Bone marrow (tissue), 2 donors: ENCODE results near the gene ADAMTS7.
"Not testable (repeated sequence)": the region's sequence is repeated elsewhere in the genome, so short reads cannot be mapped to it uniquely, and the experiment has no call there.

Experiments used
- DNase-seq, 2 donors: peaks; one replicate each; lab custom pipeline; 2025; lab: John Stamatoyannopoulos, UW

Gene ADAMTS7

DNA sequence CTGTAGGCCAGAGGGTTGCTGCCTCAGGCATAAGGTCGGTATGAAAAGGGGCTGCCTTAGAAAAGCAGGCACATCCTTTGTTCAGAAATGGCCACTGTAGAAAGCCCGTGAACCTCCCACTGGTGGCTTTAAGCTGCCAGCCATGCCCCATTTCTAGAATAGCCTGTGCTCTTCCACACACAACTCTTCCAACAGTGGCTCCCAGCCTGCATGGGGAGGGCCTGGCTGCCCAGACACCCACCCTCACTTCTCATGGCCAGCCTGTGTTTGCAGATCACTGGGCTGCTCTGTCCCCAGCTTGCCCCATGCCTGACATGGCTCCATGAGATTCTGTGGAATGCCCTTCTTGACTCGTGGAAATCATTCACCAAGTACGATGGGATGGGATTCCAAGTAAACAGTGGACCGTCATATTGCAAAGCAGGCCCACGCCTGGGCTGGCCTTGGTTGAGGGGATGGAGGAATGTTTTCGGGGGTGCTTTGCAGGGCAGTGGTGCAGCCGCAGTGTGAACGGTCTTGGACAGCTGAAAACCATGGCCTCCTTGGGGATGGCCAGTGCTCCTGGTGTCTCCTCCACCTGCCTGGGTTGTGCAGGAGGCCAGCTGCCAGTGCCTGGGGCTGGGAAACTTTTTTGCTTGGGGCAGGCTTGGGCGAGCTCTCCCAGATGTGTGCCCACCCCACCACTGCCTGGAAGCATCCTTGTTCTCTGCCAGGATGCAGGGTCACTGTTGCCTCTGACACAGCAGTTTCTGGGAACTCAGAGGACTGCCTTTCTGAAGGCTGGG lies 57.3 kb downstream of the ADAMTS7 start:
- not testable (repeated sequence) for DNase-seq

DNA sequence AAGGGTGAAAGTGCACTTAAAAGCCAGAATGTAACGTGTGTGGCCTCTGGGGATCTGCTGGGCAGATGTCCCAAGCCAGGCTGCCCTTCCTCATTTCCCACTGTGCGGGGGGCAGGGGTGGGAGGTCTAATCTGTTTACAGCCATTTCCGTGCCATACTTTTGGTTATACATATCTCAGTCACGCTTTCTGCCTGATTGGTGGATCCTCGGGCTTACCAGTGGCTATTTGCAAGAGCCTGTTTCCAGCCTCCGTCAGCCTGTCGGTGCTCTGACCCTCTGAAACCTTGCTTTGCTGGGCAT lies 58.0 kb downstream of the ADAMTS7 start:
- not testable (repeated sequence) for DNase-seq

DNA sequence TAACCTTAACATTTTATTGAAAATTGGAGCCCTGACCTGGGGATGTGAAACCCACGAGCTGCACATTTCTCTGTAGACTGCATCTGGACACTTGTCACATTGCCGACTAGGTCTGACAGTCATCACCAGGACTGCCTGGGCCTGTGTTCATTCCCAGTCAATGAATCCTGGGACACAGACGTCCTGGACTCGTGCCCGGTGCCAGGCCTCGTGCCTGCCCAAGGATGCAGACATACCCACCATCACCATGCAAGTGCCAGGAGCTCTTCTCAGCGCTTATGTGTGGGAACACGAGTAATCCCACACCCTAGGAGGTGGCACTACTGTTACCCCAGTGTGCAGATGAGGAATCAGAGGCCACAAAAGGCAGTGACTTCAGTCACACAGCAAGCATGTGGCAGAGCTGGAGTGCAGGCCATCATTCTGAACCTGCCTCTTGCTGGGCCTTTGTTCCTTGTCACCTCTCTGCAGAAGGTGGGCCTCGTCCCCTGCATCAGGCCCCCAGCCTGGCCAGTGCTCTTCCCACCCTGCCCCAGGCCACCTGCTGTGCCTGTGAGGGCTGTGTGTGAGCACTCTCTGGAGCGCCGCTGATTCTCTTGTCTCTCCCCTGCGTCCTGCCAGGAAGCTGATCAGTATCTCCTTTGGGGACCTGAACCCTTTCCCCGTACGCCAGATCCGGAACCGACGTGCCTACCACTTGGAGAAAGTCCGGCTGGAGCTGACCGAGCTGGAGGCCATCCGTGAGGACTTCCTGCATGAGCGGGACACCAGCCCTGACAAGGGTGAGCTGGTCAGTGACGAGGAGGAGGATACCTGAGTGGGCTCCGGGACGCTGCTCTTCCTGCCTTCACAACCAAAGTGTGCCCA lies 58.5 kb downstream of the ADAMTS7 start:
- no peak for DNase-seq

DNA sequence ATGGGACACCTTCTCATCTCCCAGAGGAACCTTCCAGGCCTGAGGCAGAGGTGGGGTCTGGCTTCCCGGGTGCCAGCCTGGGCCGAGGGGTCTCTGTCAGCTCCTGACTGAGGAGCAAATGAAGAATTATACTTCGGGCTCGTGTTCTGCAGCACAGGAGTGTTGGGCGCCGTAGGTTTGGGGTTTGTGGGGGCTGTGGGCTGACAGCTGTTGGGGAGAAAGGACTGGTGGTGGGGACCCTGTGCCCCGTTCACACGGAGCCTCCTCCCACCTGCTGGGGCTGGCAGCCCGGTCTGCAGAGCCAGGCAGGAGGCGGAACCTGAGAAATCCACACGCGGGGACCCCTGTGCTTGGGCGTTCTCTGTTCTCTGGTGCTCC lies 59.7 kb downstream of the ADAMTS7 start:
- DNase-seq: no peak

DNA sequence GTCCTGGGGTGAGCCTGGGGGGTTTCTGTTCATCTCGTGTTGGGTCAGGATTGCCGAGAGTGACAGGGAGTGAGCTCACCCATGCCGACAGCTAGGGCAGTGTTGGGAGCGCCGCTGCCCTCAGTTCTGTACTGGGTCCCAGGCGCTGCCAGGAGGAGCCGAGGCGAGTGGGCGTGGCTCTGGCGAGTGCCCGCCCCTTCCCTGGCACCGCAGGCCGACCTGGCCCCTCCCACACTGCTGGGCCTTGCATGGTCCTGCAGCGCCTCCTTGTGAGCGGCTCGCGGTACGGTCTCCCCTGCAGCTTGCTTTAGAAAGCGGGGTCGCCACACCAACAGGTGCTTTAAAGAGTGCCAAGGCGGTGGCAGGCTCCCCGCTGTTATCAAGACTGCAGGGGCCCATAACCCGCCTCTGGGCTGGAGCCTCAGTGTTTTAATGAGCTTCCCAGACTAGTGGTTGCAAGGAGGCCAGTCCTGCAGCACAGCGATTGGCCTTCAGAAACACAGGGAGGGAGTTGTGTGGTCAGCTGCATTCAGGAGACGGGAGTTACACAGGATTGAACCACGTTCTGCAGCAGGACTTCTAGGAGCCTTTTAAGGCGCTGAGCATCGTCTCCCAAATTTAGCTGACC lies 60.2 kb downstream of the ADAMTS7 start:
- peak; percentile 58 to 62 for DNase-seq

DNA sequence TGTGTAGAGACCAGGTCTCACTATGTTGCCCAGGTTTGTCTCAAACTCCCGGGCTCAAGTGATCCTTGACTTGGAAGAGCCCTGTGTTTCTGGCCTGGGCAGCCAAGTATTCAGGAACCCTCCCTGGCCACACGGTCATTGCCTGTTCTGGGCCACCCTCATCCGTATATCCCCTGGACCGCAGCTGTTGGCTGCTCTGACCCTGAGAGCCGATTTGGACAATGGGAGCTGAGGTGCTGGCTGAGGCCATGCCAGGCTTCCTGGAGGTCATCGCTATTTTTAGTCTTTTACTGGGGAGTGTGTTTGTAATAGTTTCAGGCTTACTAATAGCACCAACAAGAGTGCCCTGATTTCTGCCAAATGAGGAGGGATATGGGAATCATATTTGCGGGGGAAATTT lies 60.7 kb downstream of the ADAMTS7 start:
- no peak for DNase-seq

DNA sequence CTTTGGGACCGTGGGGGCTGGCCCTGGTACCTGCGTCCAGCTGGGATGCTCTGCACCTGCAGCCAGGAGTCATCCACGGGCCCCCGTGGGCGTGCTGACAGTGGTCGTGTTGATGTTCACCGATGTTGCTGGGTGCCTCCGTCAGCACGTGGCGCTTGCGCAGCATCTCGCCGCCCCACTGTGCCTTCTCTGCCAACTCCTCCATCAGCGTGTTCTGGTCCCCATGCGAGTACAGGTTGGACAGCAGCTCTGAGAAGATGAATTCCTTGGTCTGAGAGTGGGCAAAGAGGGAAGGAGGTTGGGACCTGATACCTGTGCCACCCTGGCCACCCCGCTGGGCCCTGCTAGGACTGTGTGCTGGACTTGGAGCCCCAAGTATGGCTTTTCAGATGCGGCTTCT lies 61.4 kb downstream of the ADAMTS7 start:
- no peak for DNase-seq

DNA sequence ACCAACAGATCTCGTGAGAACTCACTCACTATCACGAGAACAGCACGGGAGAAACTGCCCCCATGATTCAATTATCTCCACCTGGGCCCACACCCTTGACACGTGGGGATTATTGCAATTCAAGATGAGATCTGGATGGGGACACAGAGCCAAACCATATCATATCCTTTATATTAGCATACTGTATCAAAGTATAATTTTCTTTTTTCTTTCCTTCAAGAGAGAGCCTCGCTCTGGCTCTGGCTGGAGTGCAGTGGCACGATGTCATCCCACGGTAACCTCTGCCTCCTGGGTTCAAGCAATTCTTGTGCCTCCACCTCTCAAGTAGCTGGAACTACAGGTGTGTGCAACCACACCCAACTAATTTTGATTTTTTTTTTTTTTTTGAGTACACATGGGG lies 63.4 kb downstream of the ADAMTS7 start:
- not testable (repeated sequence) for DNase-seq

DNA sequence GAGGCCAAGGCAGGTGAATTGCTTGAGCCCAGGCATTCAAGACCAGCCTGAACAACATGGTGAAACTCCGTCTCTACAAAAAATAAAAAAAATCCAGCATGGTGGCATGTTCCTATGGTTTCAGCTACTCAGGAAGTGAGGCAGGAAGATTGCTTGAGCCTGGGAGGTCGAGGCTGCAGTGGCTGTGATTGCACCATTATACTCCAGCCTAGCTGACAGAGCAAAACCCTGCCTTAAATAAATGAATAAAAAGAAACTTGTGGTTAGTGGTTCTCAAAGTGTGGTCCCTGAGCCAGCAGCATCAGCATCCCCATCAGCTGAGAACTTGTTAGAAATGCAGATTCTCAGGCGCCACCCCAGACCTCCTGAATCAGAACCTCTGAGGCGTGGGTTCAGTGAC lies 69.6 kb downstream of the ADAMTS7 start:
- DNase-seq: not testable (repeated sequence)

DNA sequence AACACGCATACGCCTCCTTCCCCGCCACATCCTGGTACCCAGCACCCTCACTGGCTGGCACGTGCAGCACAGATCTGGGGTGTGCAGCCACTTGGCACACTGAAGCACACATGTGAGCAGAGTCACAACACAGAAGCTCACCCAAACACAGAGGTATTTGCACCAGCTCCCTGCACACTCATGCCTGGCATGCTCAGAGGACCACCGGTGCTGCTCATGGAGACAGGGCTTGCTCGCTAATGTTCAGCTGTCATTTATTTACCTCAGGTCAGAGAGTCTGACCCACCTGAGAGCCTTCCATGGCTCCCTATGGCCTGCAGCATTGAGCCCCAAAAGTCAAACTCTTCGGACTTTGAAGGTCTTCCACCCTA lies 70.4 kb downstream of the ADAMTS7 start:
- no peak for DNase-seq

DNA sequence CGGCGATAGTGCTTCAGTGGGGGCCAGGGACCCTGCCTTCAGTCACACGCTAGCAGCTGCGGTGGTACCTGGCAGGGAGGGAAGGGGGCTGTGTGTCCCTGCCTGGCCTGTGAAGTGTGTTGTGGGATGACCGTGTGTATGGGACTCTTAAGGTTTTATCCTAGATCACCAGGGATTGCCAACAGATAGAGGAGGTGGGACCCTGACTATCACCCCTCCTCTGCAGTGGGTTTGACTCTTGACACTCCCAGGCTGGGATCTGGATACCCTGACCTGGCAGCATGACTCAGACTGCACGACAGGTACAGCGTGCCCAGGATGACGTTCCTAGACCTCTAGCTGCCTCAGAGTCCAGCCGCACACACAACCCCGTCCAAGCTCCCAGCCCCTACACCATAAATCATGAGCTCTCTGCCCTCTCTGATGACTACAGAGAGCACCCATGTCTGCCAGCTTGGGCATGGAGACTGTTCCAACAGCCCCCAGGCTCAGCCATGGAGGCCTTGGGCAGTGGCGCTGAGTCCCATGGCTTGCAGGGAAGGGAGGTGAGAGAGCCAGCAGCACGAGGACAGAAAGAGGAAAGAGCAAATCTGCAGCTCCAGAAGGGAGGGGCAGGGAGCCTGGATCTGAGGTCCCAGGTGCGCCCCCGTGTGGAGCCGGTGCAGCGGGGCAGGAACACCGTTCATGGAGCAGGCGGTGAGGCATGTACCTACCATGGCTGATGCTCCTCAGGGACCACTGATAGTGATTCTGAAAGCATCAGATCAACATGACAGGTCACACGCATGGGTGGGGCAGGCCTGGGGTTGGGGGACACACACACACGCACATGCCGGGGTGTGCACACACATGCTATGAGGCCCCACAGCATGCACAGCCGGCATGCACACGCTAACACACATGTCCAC lies 71.0 kb downstream of the ADAMTS7 start:
- DNase-seq: peak; percentile 21 to 43

DNA sequence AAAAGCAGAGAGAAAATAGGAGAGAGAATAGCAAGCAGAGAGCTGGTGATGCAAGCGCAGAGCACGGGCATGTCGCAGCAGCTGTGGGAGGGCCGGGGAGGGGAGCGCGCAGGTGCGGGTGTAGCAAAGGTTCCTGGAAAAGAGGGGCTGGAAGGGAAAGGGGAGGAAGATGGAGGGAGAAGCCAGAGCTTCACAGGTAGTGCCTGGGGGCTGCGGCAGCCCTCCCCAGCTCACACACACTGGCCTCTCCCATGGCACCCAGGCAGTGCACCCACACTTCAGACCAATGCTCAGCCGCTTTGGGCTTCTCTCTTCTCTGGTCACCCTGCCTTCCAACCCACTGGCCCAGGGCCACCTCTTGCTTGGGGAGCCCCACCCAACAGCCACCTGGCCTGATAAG lies 72.1 kb downstream of the ADAMTS7 start:
- no peak for DNase-seq

DNA sequence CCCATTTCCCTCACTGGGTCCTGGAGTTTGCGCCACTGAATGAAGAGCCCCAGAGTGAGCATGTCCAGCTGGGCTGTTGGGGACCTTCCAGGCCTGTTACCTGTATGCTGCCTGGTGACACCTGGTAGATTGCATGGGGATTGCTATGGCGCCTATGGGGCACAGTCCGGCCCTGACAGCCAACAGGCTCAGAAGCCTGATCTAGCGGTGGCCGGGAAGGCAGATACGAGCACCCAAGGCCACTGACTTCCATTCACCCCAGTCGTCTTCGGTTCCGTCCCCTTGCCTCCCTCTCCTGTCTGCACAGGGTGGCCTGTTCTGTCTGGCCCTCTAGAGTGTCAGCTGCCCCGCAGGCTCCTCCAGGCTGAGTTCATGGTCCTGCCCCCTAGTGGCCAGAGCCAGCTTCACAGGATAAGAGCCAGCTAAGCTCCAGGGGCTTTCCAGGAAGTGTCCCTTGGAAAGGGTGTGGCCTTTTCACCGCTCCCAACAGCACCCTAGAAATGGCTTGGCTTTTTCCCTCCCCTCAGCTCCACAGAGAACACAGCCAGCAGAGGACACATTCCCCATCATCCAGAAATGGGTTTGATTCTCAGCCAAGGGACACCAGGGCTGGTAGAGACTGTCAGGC lies 73.2 kb downstream of the ADAMTS7 start:
- DNase-seq: not testable (repeated sequence)

DNA sequence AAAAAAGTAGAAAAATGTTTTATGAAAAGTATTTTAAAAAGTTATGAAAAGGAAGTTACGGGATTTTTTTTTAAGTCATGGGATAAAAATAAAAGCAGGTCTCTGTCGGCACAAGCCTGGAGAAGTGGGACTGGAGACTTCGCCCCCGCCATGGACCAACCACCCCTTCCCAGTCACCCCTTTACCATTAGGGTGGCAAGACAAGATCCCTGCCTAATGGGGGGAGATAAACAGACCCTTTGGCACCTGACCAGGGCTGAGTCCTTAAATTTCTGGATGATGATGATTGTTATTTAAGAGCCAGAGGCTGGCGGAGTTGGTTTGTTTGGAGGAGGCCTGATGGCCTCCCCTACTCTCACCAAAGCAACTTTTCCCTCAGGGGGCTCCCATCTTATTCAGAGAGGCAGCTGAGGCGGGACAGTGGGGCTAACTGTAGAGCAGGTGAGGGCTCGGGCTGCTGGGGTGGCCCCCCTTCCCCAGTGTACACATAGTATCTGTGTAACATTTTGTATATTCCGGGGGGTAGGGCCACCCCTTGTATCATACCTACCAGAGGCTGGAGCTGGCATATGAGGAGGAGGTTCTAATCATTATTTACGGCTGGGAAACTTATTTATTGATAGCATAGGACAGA lies 74.0 kb downstream of the ADAMTS7 start:
- DNase-seq: no peak

DNA sequence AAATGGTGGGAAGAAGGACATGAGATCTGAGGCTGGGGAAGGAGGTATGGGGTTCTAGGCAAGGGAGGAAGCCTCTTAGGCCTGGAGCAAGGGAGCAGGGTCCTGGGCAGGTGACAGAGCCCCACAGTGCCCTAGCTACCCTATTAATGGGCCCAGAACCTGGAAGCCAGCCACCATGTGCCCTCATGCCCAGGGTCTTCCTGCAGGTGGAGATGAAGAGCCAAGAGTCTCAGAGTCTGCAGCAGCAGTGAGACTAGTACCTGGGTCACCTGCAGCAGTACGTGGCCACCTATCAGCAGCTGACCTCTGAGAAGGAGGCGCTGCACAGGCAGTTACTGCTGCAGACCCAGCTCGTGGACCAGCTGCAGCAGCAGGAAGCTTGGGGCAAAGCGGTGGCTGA lies 75.0 kb downstream of the ADAMTS7 start:
- not testable (repeated sequence) for DNase-seq

DNA sequence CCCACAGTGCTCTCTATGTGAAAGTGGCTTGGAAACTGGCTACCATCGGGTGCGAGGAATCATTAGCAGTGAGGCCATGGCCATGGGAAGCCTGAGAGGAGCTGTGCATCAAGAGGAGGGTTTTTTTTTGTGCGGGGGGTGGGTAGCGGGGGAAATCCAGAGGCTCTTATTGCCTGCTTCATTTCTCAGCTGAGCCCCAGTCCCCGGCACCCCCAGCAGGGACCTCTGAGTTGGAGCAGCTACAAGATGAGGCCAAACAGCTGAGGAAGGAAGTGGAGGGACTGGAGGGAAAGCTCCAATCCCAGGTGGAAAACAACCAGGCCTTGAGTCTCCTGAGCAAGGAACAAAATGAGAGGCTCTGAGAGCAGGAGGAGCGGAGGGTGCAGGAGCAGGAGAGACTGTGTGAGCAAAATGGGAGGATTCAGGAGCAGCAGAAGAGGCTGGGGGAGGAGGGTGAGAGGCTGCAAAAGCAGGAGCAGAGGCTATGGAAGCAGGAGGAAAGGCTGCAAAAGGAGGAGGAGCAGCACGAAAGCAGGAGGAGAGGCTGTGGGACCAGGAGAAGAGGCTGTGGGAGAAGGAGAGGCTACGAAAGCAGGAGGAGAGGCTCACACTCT lies 76.7 kb downstream of the ADAMTS7 start:
- no peak for DNase-seq

DNA sequence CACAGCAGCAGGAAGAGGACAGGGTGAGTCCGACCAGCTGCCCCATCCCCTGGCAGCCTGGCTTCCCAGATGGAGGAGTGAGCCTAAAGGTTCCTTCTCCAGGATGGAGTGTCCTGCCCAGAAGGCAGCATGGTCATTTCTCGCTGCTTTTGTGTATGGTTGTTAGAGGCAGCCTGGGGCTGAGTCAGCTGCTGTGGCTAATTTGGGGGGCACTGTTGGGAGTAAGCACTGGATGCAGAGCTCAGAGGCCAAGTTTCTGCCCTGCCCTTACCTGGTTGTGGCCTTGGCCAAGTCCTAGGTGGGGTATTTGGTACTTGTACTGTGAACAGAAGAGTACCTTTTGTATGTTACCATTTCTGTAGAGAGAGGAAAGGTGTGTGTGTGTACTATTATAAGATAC lies 78.6 kb downstream of the ADAMTS7 start:
- no peak for DNase-seq

DNA sequence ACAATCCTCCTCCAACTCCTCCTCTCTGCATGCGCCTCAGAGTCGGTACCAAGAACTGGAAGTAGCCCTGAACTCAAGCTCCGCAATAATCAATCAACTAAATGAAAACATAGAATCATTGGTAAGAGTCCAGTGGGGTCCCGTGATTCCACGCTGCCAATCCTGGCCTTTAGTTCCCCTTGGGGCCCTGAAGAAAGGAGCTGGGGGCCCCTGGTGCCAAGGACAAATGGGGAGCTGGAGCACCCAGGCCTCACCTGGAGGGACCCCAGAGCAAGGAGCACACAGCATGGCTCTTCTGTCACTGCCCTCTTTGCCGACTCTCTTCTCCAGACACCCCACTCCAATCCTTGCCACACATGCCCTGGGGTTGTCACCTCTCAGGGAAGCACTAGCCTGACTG lies 80.3 kb downstream of the ADAMTS7 start:
- no peak for DNase-seq

DNA sequence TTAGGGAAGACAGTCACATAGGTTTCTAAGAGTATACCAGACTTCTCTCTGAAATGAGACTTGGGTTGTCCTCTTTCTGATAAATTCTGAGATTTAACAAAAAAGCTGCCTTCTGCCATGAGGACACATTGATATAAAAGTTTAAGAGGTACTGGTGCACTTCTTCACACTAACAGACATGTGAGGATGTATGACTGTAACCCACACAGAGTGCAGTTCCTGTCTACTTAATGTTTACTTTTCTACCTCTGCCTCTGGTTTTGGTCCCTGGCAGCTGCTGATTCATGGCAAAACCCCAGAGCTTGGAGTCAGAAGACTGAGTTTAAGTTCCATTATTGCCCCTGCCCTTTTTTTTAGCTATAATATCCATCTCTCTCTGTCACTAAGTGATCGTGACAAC lies 82.8 kb downstream of the ADAMTS7 start:
- DNase-seq: not testable (repeated sequence)

DNA sequence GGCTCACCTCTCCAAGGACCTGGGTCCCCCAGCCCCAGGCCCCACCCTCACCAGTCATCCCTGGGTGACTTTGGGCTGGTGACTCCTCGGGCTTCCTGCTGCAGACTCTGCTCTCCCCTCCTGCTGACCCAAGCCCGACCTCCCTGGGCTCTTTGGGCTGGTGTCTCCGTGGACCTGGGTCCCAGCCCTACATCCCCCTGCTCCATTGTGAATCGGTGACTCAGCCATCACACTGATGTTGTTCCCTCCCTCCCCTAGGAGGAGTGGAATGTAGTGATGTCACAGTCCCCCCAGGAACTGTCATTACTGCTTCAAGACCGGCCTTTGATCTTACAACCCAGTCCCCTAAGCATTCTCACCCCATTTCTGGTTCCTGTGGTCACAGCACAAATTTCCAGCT lies 83.7 kb downstream of the ADAMTS7 start:
- no peak for DNase-seq
